HL-60 (cell line): ENCODE data around the gene NRL.

ENCODE experiments used
- CTCF ChIP-seq: IDR thresholded peaks from one replicate; pipeline ENCODE4 v1.5.1; 2011; ENCODE audit warnings: low read length, control low read depth, inconsistent platforms; ENCODE audit not compliant: insufficient read depth
- POLR2AphosphoS5 ChIP-seq: IDR thresholded peaks from 2 replicates; pipeline ENCODE4 v1.6.1; 2012; ENCODE audit warnings: low read depth

GRCh38 chr14:24143511-24143910 lies 28.8 kb upstream of the NRL start:
- TF ChIP-seq CTCF (no peak), POLR2AphosphoS5 (no peak)
